KOPT-K1 (cell line): ENCODE measurements around the gene NFAT5.

ENCODE experiments used
- H3K27ac ChIP-seq: fragments of 200-600 bp; sonication (generic); 2 replicates; pipeline ENCODE4 v1.5.1; 2016; ENCODE audit warnings: antibody characterized with exemption, mild to moderate bottlenecking, low read depth, low read length; ENCODE audit not compliant: poor library complexity, severe bottlenecking
- H3K36me3 ChIP-seq: fragments of 200-600 bp; sonication (generic); 2 replicates; pipeline ENCODE4 v1.5.1; 2017; ENCODE audit warnings: antibody characterized with exemption, mild to moderate bottlenecking, low read length, moderate library complexity; ENCODE audit not compliant: insufficient read depth
- H3K9me3 ChIP-seq: fragments of 200-600 bp; sonication (generic); 2 replicates; pipeline ENCODE4 v1.5.1; 2017; ENCODE audit warnings: antibody characterized with exemption, low read length, mild to moderate bottlenecking; ENCODE audit not compliant: insufficient read depth, poor library complexity, severe bottlenecking

Gene NFAT5

GRCh38 chr16:69672998-69673713 is 107.4 kb downstream of the NFAT5 start:
- H3K9me3 ChIP-seq = no peaks in the 10 kb centered on the region

GRCh38 chr16:69680358-69680757 is 114.6 kb downstream of the NFAT5 start:
- Histone ChIP-seq H3K9me3 (no peaks in the 10 kb centered on the region), H3K27ac (no peak overlapping the region), H3K36me3 (peaks cover 52% of the 10 kb centered on the region)

More at GRCh38 chr16:69672998-69673713, 107.4 kb downstream of the NFAT5 start:
- Histone ChIP-seq H3K36me3 (peaks cover 56% of the 10 kb centered on the region), H3K27ac (no peak overlapping the region)

- peaks cover 32% of the 10 kb centered on the region for H3K36me3 ChIP-seq
- no peaks in the 10 kb centered on the region for H3K9me3 ChIP-seq
- H3K27ac ChIP-seq = no peak overlapping the region
Observed at GRCh38 chr16:69688589-69688988, 122.8 kb downstream of the NFAT5 start.

- no peaks in the 10 kb centered on the region for H3K9me3 ChIP-seq
- H3K27ac ChIP-seq = no peak overlapping the region
- peaks cover 66% of the 10 kb centered on the region for H3K36me3 ChIP-seq
Observed at GRCh38 chr16:69691980-69692911, 126.5 kb downstream of the NFAT5 start.

GRCh38 chr16:69693916-69694315 is 128.2 kb downstream of the NFAT5 start:
- peaks cover 71% of the 10 kb centered on the region for H3K36me3 ChIP-seq
- no peak overlapping the region for H3K27ac ChIP-seq
- no peaks in the 10 kb centered on the region for H3K9me3 ChIP-seq

- H3K36me3 ChIP-seq = peaks cover 40% of the 10 kb centered on the region
- H3K27ac ChIP-seq = no peak overlapping the region
- no peaks in the 10 kb centered on the region for H3K9me3 ChIP-seq
Observed at GRCh38 chr16:69698404-69698803, 132.6 kb downstream of the NFAT5 start.

- H3K27ac ChIP-seq = no peak overlapping the region
- no peaks in the 10 kb centered on the region for H3K9me3 ChIP-seq
- peaks cover 25% of the 10 kb centered on the region for H3K36me3 ChIP-seq
Observed at GRCh38 chr16:69699915-69700314, 134.1 kb downstream of the NFAT5 start.

GRCh38 chr16:69701452-69701851 is 135.7 kb downstream of the NFAT5 start:
- Histone ChIP-seq H3K36me3 (peaks cover 10% of the 10 kb centered on the region; the same call in 1 of the 2 replicates), H3K27ac (no peak overlapping the region)

GRCh38 chr16:69701866-69702265 is 136.1 kb downstream of the NFAT5 start:
- no peak overlapping the region for H3K27ac ChIP-seq
- H3K9me3 ChIP-seq = no peaks in the 10 kb centered on the region
- H3K36me3 ChIP-seq = peaks cover 8% of the 10 kb centered on the region; the same call in 1 of the 2 replicates

More at GRCh38 chr16:69701452-69701851, 135.7 kb downstream of the NFAT5 start:
- no peaks in the 10 kb centered on the region for H3K9me3 ChIP-seq

GRCh38 chr16:69703638-69704037 is 137.9 kb downstream of the NFAT5 start:
- H3K36me3 ChIP-seq = no peaks in the 10 kb centered on the region; the same call in 1 of the 2 replicates
- H3K27ac ChIP-seq = no peak overlapping the region
- no peaks in the 10 kb centered on the region for H3K9me3 ChIP-seq

- Histone ChIP-seq H3K9me3 (no peaks in the 10 kb centered on the region), H3K27ac (no peak overlapping the region), H3K36me3 (peaks cover 4% of the 10 kb centered on the region; the same call in 1 of the 2 replicates)
Observed at GRCh38 chr16:69706256-69706974, 140.6 kb downstream of the NFAT5 start.

- Histone ChIP-seq H3K27ac (no peak overlapping the region), H3K9me3 (no peaks in the 10 kb centered on the region), H3K36me3 (peaks cover 4% of the 10 kb centered on the region; the same call in 1 of the 2 replicates)
Observed at GRCh38 chr16:69706975-69707340, 141.2 kb downstream of the NFAT5 start.

- Histone ChIP-seq H3K9me3 (no peaks in the 10 kb centered on the region), H3K36me3 (peaks cover 13% of the 10 kb centered on the region), H3K27ac (no peak overlapping the region)
Observed at GRCh38 chr16:69707920-69708683, 142.3 kb downstream of the NFAT5 start.

- Histone ChIP-seq H3K36me3 (peaks cover 13% of the 10 kb centered on the region), H3K9me3 (no peaks in the 10 kb centered on the region), H3K27ac (no peak overlapping the region)
Observed at GRCh38 chr16:69709456-69710084, 143.8 kb downstream of the NFAT5 start.
